GM19025 (cell line): ENCODE measurements around the gene PTPN2.

Experiments used
- ATAC-seq: cut with Tn5 transposase; IDR thresholded peaks from one replicate; pipeline ENCODE4 v1.9.1; 2021; ENCODE audit warnings: mild to moderate bottlenecking, low read depth, moderate library complexity; ENCODE audit not compliant: unreplicated experiment

The PTPN2 gene

DNA sequence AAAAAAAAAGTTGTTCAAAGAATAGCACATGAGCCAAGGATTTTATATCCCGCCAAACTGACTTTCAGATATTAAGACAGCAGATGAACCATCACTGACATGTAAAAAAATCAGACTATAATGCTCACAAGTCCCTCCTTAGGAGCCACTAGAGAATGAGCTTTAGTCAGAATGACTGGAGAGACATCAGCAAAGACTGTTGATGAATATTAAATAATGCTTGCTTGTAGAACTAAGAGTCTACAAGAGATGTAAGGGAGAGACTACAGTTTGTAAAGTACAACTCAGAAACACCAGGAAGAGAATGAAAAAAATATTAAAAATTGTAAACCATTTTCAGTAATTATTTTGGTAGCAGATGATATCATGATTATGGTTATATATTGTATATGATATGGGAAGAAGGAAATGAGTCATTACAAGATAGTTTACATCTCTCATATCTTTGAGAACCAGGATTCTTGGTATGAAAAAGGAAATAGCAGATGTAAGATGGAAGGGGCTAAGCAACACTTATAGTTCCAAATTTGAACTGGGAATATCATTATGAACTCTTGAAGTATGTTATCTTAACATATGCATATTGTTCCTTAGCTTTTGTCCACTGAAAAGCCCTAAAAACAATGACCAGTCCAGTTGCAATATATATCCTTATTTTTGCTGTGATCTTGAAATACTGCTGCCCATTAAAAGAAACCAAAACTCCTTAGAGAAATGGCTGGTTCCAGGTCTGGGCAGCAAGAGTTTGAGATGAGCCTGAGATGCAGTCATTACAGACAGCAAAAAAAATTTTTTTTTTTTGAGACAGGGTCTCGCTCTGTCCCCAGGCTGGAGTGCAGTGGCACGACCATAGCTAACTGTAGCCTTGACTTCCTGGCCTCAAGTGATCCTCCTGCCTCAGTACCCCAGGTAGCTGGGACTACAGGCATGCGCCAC, 55.7 kb downstream of the PTPN2 start:
- ATAC-seq: no peak

DNA sequence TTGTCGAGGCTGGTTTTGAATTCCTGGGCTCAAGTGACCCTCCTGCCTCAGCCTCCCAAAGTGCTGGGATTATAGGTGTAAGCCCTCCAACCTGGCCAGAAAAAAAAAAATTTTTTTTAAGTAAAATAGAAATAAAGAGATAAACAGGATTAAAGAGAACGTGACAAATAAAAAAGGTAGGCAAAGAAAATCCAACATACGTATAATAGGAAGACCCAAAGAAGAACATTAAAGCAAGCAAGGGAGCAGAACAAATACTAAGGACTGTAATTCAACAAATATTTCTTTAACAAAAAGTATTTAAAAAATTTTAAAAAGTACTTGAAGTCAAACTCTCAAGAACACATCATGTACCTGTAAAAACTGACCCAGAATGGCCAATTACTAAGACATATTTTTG, 56.4 kb downstream of the PTPN2 start:
- ATAC-seq: no peak

DNA sequence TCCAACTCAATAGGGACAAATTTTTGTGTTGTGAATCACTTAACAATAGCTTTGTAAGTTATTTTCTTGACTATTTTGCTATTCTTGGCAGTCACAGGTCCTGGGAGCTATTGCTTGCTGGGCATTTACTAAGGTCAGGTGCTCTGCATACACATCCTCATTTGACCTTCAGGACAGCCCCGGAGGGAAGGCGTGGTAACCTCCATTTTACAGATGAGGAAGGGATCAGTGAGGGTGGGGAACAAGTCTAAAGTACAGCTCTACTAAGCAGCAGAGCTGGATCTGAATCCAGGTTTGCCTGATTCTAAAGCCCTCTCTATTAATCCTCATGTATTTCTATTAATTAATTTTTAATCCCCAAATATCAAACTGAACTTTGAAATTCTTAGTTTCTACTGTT, 58.8 kb downstream of the PTPN2 start:
- no peak for ATAC-seq

DNA sequence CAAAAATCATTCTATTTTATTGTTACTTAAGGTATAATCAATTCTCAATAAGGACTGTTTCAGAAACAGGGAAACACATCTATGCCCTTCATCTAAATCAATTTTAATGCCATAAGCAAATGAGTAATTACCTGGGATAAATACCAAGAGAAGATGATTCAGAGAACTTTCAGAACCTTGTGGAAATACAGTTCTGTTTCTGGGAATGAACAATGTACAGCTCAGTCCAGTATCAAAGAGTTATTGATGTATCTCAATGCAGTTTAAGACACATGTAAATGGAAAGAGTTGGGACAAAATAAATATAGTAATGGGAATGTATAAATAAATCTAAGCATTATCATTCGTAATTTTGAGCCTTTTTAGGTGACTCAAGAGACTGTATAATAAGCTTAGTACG, 60.1 kb downstream of the PTPN2 start:
- no peak for ATAC-seq

DNA sequence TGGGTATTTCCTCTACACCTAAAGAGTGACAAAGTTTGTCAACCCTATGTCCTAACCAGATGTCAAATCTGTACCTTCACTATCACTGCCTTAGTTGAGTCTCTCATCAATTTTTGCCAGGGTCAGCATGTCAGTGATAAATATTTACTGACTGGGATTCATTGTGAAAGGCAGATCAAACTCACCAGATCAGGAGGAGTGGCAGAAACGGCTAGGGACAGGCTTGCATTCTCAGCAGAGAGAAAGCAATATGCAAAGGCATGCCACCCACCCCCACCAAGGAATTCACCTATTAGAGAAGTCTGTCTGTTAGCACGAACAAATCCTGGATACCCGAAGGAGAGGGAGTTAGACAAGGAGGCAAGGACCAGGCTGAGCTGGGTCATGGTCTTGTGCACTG, 62.6 kb downstream of the PTPN2 start:
- ATAC-seq: no peak

DNA sequence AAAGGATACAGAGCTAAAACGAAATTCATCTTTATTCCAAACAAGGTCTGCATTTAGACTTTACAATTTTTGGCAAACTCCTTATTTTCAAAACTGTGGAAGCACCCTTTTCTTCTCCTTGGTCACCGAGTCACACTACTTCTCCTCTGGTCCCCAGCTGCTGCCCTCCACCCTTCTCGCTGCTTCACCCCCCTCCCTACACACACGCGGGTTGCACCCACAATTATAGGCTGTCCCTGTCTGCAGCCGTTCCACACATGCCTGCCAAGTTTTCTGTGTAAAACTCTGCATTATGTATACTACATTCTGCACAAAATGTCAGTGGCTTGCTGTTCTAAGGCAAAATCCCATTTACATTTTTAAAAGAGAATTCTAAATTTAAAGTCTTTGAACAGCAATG, 63.5 kb downstream of the PTPN2 start:
- ATAC-seq: no peak

DNA sequence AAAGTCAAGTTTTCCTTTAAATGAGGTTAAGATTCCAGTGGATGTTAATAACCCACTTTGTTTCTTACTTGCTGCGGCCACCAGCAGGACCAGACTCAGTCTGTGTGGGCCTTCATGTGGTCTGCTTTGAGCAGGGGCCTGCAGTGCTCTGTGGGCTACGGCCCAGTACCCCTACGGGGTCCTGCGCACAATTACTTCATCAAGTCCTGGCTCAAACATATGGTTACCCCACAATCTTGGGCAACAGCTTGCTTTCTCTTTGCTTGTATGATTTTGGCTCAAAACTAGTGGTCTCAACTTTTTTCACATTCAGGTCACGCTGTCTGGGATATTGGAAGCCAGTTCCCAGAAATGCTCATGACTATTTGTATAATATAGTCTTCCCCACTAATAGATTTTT, 64.2 kb downstream of the PTPN2 start:
- no peak for ATAC-seq

DNA sequence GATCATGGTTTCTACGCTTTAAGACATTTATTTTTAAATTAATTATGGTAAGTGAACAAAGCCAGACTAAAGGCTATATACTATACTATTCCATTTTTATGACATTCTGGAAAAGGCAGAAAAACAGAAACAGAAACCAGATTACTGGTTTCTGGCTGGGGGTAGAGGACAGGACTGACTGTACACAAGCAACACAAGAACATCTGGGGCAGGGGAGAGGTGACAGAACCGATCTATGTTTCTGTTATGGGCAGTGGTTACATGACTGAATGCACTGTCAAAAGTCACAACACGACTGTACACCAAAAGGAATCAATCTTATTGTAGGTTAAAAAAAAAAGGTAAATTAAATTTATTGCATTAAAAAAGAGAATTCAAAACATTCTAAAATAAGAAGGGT, 64.7 kb downstream of the PTPN2 start:
- peak; percentile 69 for ATAC-seq

DNA sequence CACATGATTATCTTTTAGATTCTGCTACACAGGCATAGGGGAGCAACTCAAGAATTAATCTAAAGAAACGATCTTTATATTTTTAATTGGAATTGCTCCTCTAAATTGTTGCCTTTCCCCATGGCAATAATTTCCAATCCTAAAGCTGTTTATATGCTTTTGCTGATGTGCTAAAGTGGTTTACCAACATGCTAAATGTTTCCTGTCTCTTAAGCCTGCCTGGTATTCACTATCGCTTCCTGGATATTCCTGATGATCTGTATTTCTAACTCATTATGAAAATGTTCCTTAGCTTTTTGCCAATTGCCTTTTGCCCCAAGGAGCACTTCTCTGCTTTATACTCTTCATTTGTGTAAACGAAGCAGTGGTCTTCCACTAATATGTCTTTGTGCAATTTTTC, 65.8 kb downstream of the PTPN2 start:
- no peak for ATAC-seq

DNA sequence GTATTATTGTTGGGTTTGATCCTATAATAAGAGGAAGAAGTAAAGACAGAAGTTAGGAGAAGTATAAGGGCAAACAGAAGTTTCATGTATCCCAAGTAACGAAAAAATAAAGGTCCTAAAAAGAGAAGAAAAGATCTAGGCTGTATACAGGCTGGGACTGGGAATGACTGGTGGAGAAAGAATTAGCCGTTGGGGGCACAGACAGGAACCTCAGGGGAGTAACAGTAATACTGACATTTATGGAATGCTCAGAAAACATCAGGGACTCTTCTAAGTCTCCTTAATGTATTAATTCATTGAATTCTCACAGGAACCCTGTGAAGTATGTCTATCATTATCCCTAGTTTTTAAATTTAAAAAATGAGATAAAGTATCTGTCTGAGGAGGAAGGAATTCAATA, 67.6 kb downstream of the PTPN2 start:
- ATAC-seq: no peak

DNA sequence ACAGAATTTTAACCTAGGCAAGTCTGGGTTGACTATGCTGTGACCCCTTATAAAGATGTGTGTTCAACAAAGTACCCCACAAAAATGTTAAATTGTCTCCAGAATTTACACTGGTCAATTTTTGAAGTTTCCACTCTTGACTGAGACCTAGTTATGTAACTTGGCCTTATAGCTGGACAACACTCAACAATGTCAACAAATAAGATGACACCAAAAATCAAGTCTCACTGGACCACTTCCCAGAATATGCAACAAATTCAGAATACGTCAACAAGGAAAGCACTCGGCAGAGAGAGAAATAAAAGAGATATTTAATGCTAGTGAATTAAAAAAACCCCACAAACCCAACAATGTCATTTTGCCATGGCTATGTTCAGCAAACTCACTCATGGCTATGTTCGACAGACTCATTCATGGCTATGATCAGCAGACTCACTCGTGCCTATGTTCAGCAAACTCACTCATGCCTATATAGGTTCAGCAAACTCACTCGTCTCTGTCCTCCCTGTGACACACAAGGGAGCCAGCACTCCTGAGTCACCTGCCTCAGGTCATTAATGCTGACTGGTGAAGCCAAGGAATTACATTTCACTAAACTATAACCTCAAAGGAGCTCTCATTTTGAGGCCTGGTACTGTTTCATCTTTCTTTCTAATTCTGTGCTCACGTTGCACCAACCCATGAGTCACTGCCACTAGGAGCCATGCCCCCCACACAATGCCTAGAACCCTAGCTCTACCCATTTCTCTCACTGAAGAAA, 72.7 kb downstream of the PTPN2 start:
- ATAC-seq: no peak

DNA sequence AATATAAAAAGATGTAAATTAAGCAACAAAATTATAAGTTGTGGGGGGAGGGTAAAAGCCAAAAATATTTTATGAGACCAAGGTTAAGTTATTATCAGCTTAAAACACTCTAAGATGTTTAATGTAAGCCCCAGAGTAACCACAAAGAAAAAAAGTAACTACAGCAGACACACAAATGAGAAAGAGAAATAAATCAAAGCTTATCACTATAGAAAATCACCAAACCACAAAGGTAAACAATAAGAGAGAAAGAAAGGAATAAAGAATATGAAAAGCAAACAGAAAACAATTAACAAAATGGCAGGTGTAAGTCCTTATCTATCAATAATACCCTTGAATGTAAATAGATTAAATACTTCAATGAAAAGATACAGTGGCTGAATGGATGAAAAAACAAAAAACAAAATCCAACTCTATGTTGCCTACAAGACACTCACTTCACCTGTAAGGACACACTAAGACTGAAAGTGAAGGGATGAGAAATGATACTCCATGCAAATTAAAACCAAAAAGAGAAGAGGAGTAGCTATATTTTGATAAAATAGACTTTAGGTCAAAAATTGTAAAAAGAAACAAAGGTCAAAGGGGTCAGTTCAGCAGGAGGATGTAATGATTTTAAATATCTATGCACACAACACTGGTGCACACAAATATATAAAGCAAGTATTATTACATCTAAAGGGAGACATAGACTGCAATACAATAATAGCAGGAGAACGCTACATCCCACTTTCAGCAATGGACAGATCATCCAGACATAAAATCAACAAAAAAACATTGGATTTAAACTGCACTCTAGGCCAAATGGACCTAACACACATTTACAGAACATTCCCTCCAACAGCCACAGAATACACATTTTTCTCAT, 80.7 kb downstream of the PTPN2 start:
- no peak for ATAC-seq

DNA sequence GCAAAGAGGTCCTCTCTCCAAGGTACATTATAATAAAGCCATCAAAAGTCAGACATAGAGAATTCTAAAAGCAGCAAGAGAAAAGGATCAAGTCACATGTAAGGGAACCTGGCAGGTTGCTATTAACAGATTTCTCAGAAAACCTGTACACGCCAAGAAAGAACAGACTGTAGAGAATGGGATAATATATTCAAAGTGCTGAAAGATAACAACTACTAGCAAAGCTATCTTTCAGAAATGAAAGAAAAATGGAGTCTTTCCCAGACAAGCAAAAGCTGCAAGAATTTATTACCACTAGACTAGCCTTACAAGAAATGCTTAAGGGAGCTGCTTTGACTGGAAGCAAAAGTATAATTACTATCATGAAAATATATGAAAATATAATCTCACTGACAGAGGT, 81.5 kb downstream of the PTPN2 start:
- no peak for ATAC-seq

DNA sequence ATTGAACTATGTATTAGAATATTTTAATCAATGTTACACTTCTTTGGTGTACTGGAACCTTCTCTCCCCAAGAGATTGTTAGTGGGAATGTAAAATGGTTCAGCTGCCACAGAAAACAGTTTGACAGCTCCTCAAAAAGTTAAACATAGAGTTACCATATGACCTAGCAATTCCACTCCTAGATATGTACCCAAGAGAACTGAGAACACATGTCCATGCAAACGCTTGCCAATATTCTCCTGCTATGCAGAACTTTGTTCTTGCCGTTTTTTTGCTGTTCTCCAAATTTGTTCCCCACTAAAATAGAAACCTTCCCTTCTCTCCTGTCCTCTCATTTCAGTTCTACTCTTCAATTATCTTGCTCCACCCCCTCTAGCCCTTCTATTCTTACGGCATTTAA, 87.6 kb downstream of the PTPN2 start:
- no peak for ATAC-seq

DNA sequence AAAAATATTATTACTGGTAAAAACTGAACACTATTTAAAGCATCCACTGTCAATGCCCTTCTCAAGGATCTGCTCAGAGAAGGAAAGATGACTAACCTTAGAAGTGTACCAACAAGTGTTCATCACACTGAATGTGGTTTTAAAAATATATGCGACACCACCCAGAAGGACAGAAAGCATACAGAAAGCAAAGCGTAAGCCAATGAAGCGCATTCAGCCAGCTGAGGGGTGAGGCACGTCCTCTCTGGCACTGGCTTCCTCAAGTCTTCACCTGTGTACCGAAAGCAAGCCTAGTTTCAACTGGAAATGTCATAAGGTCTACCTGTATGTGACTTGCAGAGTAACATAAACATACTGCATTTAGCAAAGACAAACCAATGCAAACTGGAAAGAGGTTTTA, 92.4 kb downstream of the PTPN2 start:
- no peak for ATAC-seq

DNA sequence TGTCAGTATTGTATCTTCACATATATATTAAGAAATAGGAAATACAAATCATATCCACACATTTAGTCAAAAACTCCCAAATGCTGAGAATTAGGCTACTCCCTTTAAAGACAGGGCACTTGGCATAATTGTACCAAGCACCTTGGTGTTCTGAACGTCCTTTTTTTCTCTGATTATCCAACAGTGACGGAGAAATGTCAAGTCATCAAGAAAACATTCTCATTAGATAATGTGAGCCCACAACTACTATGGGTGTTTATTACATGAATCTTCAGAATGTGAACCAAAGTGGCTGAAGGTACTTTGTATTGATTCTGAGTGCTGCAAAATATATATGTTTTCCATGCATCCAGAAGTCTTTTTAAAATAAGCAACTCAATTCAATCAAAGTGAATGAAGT, 97.4 kb downstream of the PTPN2 start:
- no peak for ATAC-seq

DNA sequence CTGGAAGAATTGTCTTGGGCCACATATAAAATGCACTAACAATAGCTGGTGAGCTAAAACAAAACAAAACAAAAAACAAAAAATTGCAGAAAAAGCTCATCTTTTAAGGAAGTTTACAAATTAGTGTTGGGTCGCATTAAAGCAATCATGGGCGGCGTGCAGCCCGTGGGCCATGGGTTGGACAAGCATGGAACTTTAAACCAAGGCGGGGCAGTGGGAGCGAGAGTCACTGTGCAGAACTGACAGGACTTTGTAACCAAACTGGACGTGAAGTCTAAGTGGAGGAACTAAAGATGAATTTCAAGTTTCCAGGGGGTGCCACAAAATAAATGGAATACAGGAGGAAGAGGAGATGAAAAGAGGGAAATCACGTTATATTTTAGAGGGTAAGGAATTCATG, 100.5 kb downstream of the PTPN2 start:
- ATAC-seq: no peak

DNA sequence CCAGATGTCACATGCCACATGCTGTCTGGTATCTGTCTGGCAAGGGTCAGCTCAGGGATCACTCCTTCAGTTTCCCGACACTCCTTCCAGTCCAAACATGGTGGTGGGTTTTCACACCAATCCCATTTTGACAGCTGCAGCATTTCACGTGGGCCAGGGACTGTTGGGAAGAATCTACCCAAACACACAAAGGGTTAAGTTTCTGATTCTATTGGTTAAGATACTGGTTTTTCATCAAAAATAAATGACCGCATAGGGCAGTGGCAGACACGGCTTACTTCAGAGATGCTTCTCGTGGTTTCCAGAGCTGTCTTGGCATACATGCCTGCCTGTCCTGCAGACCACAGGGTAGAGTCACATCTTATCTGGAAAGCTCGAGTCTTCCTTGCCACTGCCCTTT, 101.5 kb downstream of the PTPN2 start:
- no peak for ATAC-seq

DNA sequence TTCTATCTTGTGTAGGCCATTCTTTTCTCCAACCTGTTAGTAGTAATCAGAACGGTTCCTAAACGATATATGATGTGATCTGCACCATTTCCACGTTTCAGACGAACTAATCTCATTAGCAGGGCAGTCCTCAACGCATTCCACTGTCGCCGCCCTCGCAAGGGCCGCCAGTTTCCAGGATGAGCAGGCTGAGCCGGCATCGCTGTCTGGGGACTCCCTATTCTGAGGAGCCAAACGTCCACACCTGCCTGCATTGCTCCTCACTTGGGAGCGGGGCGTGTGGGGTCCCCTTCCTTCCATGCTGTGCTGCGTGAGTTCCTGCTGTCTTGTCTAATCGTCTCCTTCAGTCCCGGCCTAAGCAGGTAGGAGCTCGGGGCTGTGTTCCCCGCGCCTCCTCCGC, 104.6 kb downstream of the PTPN2 start:
- no peak for ATAC-seq

DNA sequence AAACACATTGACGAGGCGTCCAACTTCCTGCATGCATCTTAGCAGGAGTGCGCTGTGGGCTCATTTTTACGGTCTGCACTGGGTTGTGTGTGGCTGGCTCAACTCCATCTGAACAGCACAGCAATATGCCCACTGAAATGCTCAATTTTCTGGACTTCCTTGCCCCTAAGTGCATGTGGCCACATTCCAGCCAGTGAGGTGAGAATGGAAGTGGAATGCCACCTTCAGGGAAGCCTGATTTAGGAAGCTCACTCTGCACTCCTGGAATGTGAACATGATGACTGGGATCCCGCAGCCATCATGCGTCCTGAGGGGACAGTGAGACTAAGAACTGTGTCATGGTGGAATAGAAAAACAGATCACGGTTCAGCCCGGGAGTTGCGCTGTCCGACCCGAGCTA, 105.0 kb downstream of the PTPN2 start:
- ATAC-seq: no peak

DNA sequence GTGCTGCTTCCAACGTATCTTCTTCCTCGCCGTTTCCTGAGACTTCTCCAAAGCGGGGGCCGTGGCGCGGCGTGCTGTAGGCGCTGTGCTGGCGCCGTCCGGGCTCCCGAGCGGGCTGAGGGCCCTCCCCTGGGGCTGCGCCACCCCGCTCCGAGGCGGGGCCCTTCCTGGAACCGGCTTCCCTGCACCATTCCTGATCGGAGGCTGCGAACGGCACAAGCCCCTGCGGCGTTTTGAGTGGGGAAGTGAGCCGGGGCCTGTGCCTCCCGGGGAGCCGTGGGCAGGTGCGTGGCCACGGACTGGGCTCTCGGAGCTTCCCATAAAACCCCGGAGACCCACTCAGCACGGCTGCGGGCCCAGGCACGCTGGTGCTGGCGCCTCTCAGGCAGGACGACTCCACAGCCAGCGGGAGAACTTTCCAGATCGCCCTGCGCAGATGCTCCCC, 106.5 kb downstream of the PTPN2 start:
- no peak for ATAC-seq
